Smooth muscle cell (in vitro differentiated cells): Measurements from ENCODE around the gene NANS. TPM values are rescaled to one million over a fixed set of nuclear protein-coding genes. Genes with fewer than 3 reads are reported as not detected.

Source experiments
- DNase-seq: peaks from one replicate; lab custom pipeline; 2025; ENCODE audit not compliant: unreplicated experiment; lab: John Stamatoyannopoulos, UW
- H2AFZ ChIP-seq: fragments of 200-600 bp; sonication (generic); 2 replicates; pipeline ENCODE4 v1.6.0; 2016; ENCODE audit warnings: antibody characterized with exemption, low read depth, mild to moderate bottlenecking
- H3F3A ChIP-seq: fragments of 200-600 bp; sonication (generic); 2 replicates; pipeline ENCODE4 v1.6.0; 2017; ENCODE audit warnings: antibody characterized with exemption, low read depth
- H3K27ac ChIP-seq: fragments of 200-600 bp; sonication (generic); 2 replicates; pipeline ENCODE4 v1.5.1; 2016; ENCODE audit warnings: low read depth, mild to moderate bottlenecking
- H3K27me3 ChIP-seq: fragments of 200-600 bp; sonication (generic); 2 replicates; pipeline ENCODE4 v1.6.1; 2016; ENCODE audit warnings: low read depth, mild to moderate bottlenecking
- H3K36me3 ChIP-seq: fragments of 200-600 bp; sonication (generic); 2 replicates; pipeline ENCODE4 v1.5.1; 2016; ENCODE audit warnings: low read depth
- H3K4me1 ChIP-seq: fragments of 200-600 bp; sonication (generic); 2 replicates; pipeline ENCODE4 v1.5.1; 2016; ENCODE audit warnings: low read depth
- H3K4me2 ChIP-seq: fragments of 200-600 bp; sonication (generic); 2 replicates; pipeline ENCODE4 v1.6.0; 2016; ENCODE audit warnings: mild to moderate bottlenecking
- H3K4me3 ChIP-seq: fragments of 200-600 bp; sonication (generic); 2 replicates; pipeline ENCODE4 v1.5.1; 2016; ENCODE audit warnings: mild to moderate bottlenecking
- H3K79me2 ChIP-seq: fragments of 200-600 bp; sonication (generic); 2 replicates; pipeline ENCODE4 v1.6.0; 2016; ENCODE audit warnings: low read depth, mild to moderate bottlenecking
- H3K9ac ChIP-seq: fragments of 200-600 bp; sonication (generic); 2 replicates; pipeline ENCODE4 v1.6.0; 2016; ENCODE audit warnings: low read depth
- H3K9me3 ChIP-seq: fragments of 200-600 bp; sonication (generic); replicated peaks from 2 replicates; pipeline ENCODE4 v1.5.1; 2016; ENCODE audit warnings: low read depth
- H4K20me1 ChIP-seq: fragments of 200-600 bp; sonication (generic); 2 replicates; pipeline ENCODE4 v1.6.0; 2016; ENCODE audit warnings: low read depth
- CTCF ChIP-seq: fragments of 200-600 bp; sonication (generic); IDR thresholded peaks from 2 replicates; pipeline ENCODE4 v1.5.1; 2017; ENCODE audit warnings: borderline replicate concordance, mild to moderate bottlenecking, antibody characterized with exemption; ENCODE audit not compliant: insufficient read depth, poor library complexity, severe bottlenecking
- WGBS: methylation state at CpG from one replicate; pipeline ENCODE4 v1.1.7; 2016; ENCODE audit warnings: low lambda C conversion rate; 5-methylcytosine and 5-hydroxymethylcytosine counted together
- polyA plus RNA-seq: library from polyadenylated mRNA; unstranded; fragments of >200 nt; fragmentation: Nextera tagmentation; extraction: Ambion mirVana; gene quantifications from 2 replicates; pipeline ENCODE4 v1.2.1, GENCODE V29; 2016
- total RNA-seq: library from RNA; depleted of rRNA; stranded (reverse); fragments of >200 nt; gene quantifications from 2 replicates; pipeline ENCODE4 v1.2.3, GENCODE V29; 2014

NANS gene
- total and polyA plus RNA-seq, 2 experiments from 2014 or later: 59.4 to 117 TPM

- DNase-seq: no peak
- H3K79me2 ChIP-seq: no peaks in the 10 kb centered on the region
- no peaks in the 10 kb centered on the region for H3K27me3 ChIP-seq
- no peak overlapping the region for H2AFZ ChIP-seq
- no peak overlapping the region for H3K4me2 ChIP-seq
- no peaks in the 10 kb centered on the region for H4K20me1 ChIP-seq
- H3K9me3 ChIP-seq: no peaks in the 10 kb centered on the region
- H3K36me3 ChIP-seq: no peaks in the 10 kb centered on the region
- WGBS: 100% methylated on average over 1 of the region's 1 CpG
- H3K27ac ChIP-seq: no peak overlapping the region
- no peak overlapping the region for H3K9ac ChIP-seq
- no peak overlapping the region for H3K4me3 ChIP-seq
- H3K4me1 ChIP-seq: no peaks in the 10 kb centered on the region
- no peak for TF ChIP-seq CTCF
- H3F3A ChIP-seq: no peaks in the 10 kb centered on the region
Measured at GRCh38 chr9:98024702-98025101, 31.8 kb upstream of the NANS start.

- no peak for TF ChIP-seq CTCF
- Histone ChIP-seq H3K4me2 (no peak overlapping the region), H4K20me1 (no peaks in the 10 kb centered on the region), H3K79me2 (no peaks in the 10 kb centered on the region), H3K9ac (no peak overlapping the region), H2AFZ (no peak overlapping the region), H3F3A (no peaks in the 10 kb centered on the region), H3K36me3 (no peaks in the 10 kb centered on the region), H3K9me3 (no peaks in the 10 kb centered on the region), H3K27me3 (no peaks in the 10 kb centered on the region), H3K27ac (no peak overlapping the region), H3K4me1 (no peaks in the 10 kb centered on the region), H3K4me3 (no peak overlapping the region)
- DNase-seq: no peak
Measured at GRCh38 chr9:98031169-98031568, 25.4 kb upstream of the NANS start.

- H4K20me1 ChIP-seq: no peaks in the 10 kb centered on the region
- 79% methylated on average over 1 of the region's 1 CpG for WGBS
- no peaks in the 10 kb centered on the region for H3K27me3 ChIP-seq
- H3K79me2 ChIP-seq: no peaks in the 10 kb centered on the region
- no peak overlapping the region for H3K4me3 ChIP-seq
- H3K4me2 ChIP-seq: no peak overlapping the region
- no peaks in the 10 kb centered on the region for H3K9me3 ChIP-seq
- H3K36me3 ChIP-seq: no peaks in the 10 kb centered on the region
- H3K27ac ChIP-seq: no peak overlapping the region
- H2AFZ ChIP-seq: no peak overlapping the region
- no peak for DNase-seq
- H3K4me1 ChIP-seq: no peaks in the 10 kb centered on the region
- no peaks in the 10 kb centered on the region for H3F3A ChIP-seq
- no peak for TF ChIP-seq CTCF
- H3K9ac ChIP-seq: no peak overlapping the region
Measured at GRCh38 chr9:98031935-98032334, 24.6 kb upstream of the NANS start.
